H9 (cell line): ENCODE results near the gene PLXNA4. TPM values are rescaled to one million over a fixed set of nuclear protein-coding genes. Genes with fewer than 3 reads are reported as not detected.

Experiments
- DNase-seq: peaks from one replicate; pipeline ENCODE4 v3.0.0-alpha.2; 2017
- H2AFZ ChIP-seq: one replicate; pipeline ENCODE4 v1.6.1; 2013; ENCODE audit warnings: mild to moderate bottlenecking, low read length, control low read depth, moderate library complexity
- H2AK5ac ChIP-seq: 2 replicates; pipeline ENCODE4 v1.6.1; 2013; ENCODE audit warnings: low read length, control low read depth, mixed read lengths; ENCODE audit not compliant: insufficient read length
- H2BK120ac ChIP-seq: one replicate; pipeline ENCODE4 v1.6.1; 2013; ENCODE audit warnings: low read depth, mild to moderate bottlenecking, low read length, control low read depth, inconsistent platforms; ENCODE audit not compliant: poor library complexity, severe bottlenecking
- H2BK12ac ChIP-seq: 2 replicates; pipeline ENCODE4 v1.6.1; 2013; ENCODE audit warnings: low read length, control low read depth, mixed read lengths, low read depth; ENCODE audit not compliant: insufficient read length
- H2BK15ac ChIP-seq: 2 replicates; pipeline ENCODE4 v1.6.1; 2013; ENCODE audit warnings: low read depth, low read length, control low read depth
- H2BK20ac ChIP-seq: one replicate; pipeline ENCODE4 v1.6.1; 2013; ENCODE audit warnings: low read depth, mild to moderate bottlenecking, low read length, control low read depth, inconsistent platforms; ENCODE audit not compliant: poor library complexity, severe bottlenecking
- H2BK5ac ChIP-seq: 2 replicates; pipeline ENCODE4 v1.6.1; 2013; ENCODE audit warnings: low read length, control low read depth, mixed read lengths; ENCODE audit not compliant: insufficient read length
- H3K14ac ChIP-seq: 2 replicates; pipeline ENCODE4 v1.6.1; 2013; ENCODE audit warnings: low read length, control low read depth; ENCODE audit not compliant: insufficient read depth
- H3K18ac ChIP-seq: 2 replicates; pipeline ENCODE4 v1.6.1; 2013; ENCODE audit warnings: low read depth, mild to moderate bottlenecking, mixed read lengths, low read length, control low read depth; ENCODE audit not compliant: insufficient read length
- H3K23ac ChIP-seq: 2 replicates; pipeline ENCODE4 v1.6.1; 2013; ENCODE audit warnings: low read length, control low read depth, mixed read lengths, low read depth; ENCODE audit not compliant: insufficient read length
- H3K23me2 ChIP-seq: 2 replicates; pipeline ENCODE4 v1.6.1; 2013; ENCODE audit warnings: low read depth, mild to moderate bottlenecking, mixed read lengths, low read length, control low read depth; ENCODE audit not compliant: insufficient read length, poor library complexity, severe bottlenecking
- H3K27ac ChIP-seq: 2 replicates; pipeline ENCODE4 v1.5.1; 2013; ENCODE audit warnings: low read length, control low read depth, mixed read lengths, low read depth; ENCODE audit not compliant: insufficient read length
- H3K27me3 ChIP-seq: 2 replicates; pipeline ENCODE4 v1.6.1; 2013; ENCODE audit warnings: low read length, control low read depth, inconsistent platforms; ENCODE audit not compliant: insufficient read depth
- H3K4ac ChIP-seq: 2 replicates; pipeline ENCODE4 v1.6.1; 2013; ENCODE audit warnings: low read depth, mild to moderate bottlenecking, control low read depth, inconsistent platforms, low read length, moderate library complexity
- H3K4me1 ChIP-seq: 2 replicates; pipeline ENCODE4 v1.6.1; 2013; ENCODE audit warnings: low read length, control low read depth, inconsistent platforms; ENCODE audit not compliant: insufficient read depth
- H3K4me2 ChIP-seq: 2 replicates; pipeline ENCODE4 v1.6.1; 2013; ENCODE audit warnings: low read length, control low read depth, mixed read lengths; ENCODE audit not compliant: insufficient read length, insufficient read depth
- H3K56ac ChIP-seq: 2 replicates; pipeline ENCODE4 v1.6.1; 2013; ENCODE audit warnings: low read depth, mild to moderate bottlenecking, mixed read lengths, low read length, control low read depth; ENCODE audit not compliant: insufficient read length
- H3K79me1 ChIP-seq: 2 replicates; pipeline ENCODE4 v1.6.1; 2013; ENCODE audit warnings: low read depth, mild to moderate bottlenecking, moderate library complexity, low read length, control low read depth, inconsistent platforms; ENCODE audit not compliant: insufficient read depth, poor library complexity, severe bottlenecking
- H3K79me2 ChIP-seq: 2 replicates; pipeline ENCODE4 v1.6.1; 2013; ENCODE audit warnings: low read length, control low read depth, inconsistent platforms; ENCODE audit not compliant: insufficient read depth
- H3K9ac ChIP-seq: 2 replicates; pipeline ENCODE4 v1.6.1; 2013; ENCODE audit warnings: low read length, control low read depth, mixed read lengths; ENCODE audit not compliant: insufficient read length; ENCODE audit errors: extremely low read depth
- H3K9me3 ChIP-seq: one replicate; pipeline ENCODE4 v1.6.1; 2013; ENCODE audit warnings: low read depth, low read length, inconsistent platforms; ENCODE audit not compliant: control insufficient read depth
- H3T11ph ChIP-seq: one replicate; pipeline ENCODE4 v1.6.1; 2013; ENCODE audit warnings: mild to moderate bottlenecking, low read length, control low read depth, inconsistent platforms
- H4K20me1 ChIP-seq: one replicate; pipeline ENCODE4 v1.6.1; 2013; ENCODE audit not compliant: control insufficient read depth, insufficient read length, insufficient read depth
- H4K5ac ChIP-seq: 2 replicates; pipeline ENCODE4 v1.6.1; 2013; ENCODE audit warnings: low read depth, mild to moderate bottlenecking, mixed read lengths, low read length, control low read depth; ENCODE audit not compliant: insufficient read length
- H4K8ac ChIP-seq: replicated peaks from 2 replicates; pipeline ENCODE4 v1.6.1; 2013; ENCODE audit warnings: low read length, control low read depth, mixed read lengths, low read depth; ENCODE audit not compliant: insufficient read length
- H4K91ac ChIP-seq: 2 replicates; pipeline ENCODE4 v1.6.1; 2013; ENCODE audit warnings: low read depth, mild to moderate bottlenecking, moderate library complexity, mixed read lengths, low read length, control low read depth; ENCODE audit not compliant: insufficient read length
- H3K27ac Mint-ChIP-seq, 3 experiments: 2 replicates in 2 of 3; 3 replicates in 1 of 3; pipeline ENCODE4 v1.8.0; 2020 to 2021; ENCODE audit warnings: mixed read lengths in 3 of 3, mild to moderate bottlenecking in 1 of 3, moderate library complexity in 1 of 3
- H3K27me3 Mint-ChIP-seq: 2 replicates; pipeline ENCODE4 v1.8.0; 2021; ENCODE audit warnings: low read depth, mild to moderate bottlenecking, moderate library complexity, mixed read lengths
- H3K36me3 Mint-ChIP-seq, 3 experiments: 2 replicates in 2 of 3; 3 replicates in 1 of 3; pipeline ENCODE4 v1.8.0; 2020 to 2021; ENCODE audit warnings: low read depth in 3 of 3, mixed read lengths in 3 of 3; ENCODE audit not compliant: insufficient read depth in 1 of 3
- H3K4me1 Mint-ChIP-seq, 2 experiments: 2 replicates each; pipeline ENCODE4 v1.8.0; 2020; ENCODE audit warnings: mixed read lengths in 2 of 2
- H3K4me3 Mint-ChIP-seq, 2 experiments: 2 replicates in 1 of 2; 3 replicates in 1 of 2; pipeline ENCODE4 v1.8.0; 2020 to 2021; ENCODE audit warnings: mild to moderate bottlenecking in 2 of 2, mixed read lengths in 2 of 2, moderate library complexity in 1 of 2
- H3K9me3 Mint-ChIP-seq, 2 experiments: 2 replicates in 1 of 2; 3 replicates in 1 of 2; pipeline ENCODE4 v1.8.0; 2020; ENCODE audit warnings: mild to moderate bottlenecking in 2 of 2, mixed read lengths in 2 of 2, moderate library complexity in 1 of 2
- CTCF ChIP-seq: fragments of 200-600 bp; sonication (generic); conservative IDR thresholded peaks from 3 replicates; pipeline ENCODE4 v1.8.0; 2021; ENCODE audit warnings: antibody characterized with exemption, mild to moderate bottlenecking
- WGBS: extraction: QIAGEN DNeasy Blood & Tissue Kit; methylation state at CpG from one replicate; pipeline ENCODE4 v1.1.7; 2013; ENCODE audit warnings: missing lambda C conversion rate, low lambda C conversion rate, mixed read lengths; ENCODE audit not compliant: insufficient read length; ENCODE audit errors: extremely low coverage; 5-methylcytosine and 5-hydroxymethylcytosine counted together
- total RNA-seq: library from RNA; stranded (reverse); gene quantifications from 2 replicates; pipeline ENCODE4 v1.2.1, GENCODE V29; 2021

PLXNA4 gene
- total RNA-seq, 1 experiment from 2014 or later = 0.35 TPM

- Histone ChIP-seq H3K79me1 (no peaks in the 10 kb centered on the region), H2BK5ac (no peak overlapping the region), H2BK12ac (no peak overlapping the region), H3K27ac (no peak overlapping the region), H3K4me2 (no peak overlapping the region), H2AK5ac (no peak overlapping the region), H3T11ph (no peak overlapping the region), H3K27me3 (no peaks in the 10 kb centered on the region), H3K14ac (no peak overlapping the region; the same call in 1 of the 2 replicates), H3K23me2 (no peaks in the 10 kb centered on the region), H4K8ac (no peak overlapping the region), H2BK120ac (no peak overlapping the region), H3K4me1 (peaks cover 3% of the 10 kb centered on the region; the same call in 1 of the 2 replicates), H2BK20ac (no peak overlapping the region), H2BK15ac (no peak overlapping the region), H4K5ac (no peak overlapping the region), H4K91ac (no peak overlapping the region), H3K4ac (no peak overlapping the region), H3K56ac (no peak overlapping the region), H3K9me3 (no peaks in the 10 kb centered on the region), H2AFZ (no peak overlapping the region), H3K18ac (no peak overlapping the region), H3K23ac (no peak overlapping the region), H3K79me2 (no peaks in the 10 kb centered on the region), H3K9ac (no peak overlapping the region), H4K20me1 (no peaks in the 10 kb centered on the region)
- Mint-ChIP-seq H3K4me1 (peaks cover 13 to 16% of the 10 kb centered on the region in 2 experiments), H3K27me3 (peaks cover 2% of the 10 kb centered on the region; the same call in 1 of the 2 replicates), H3K36me3 (peaks cover 6 to 14% (median 8%) of the 10 kb centered on the region in 3 experiments; a peak in 6 of 7 replicates), H3K9me3 (peaks cover 8 to 13% of the 10 kb centered on the region in 2 experiments), H3K27ac (no peak overlapping the region), H3K4me3 (no peak overlapping the region)
- WGBS = no CpG with 5 or more reads among the region's 5 CpGs
- no peak for DNase-seq
- no peak for TF ChIP-seq CTCF
Measured at GRCh38 chr7:132130497-132130896, 445.8 kb downstream of the PLXNA4 start.
